Right atrium auricular region (tissue), 2 donors: ENCODE data around the gene EXOC4. TPM values are rescaled to one million over a fixed set of nuclear protein-coding genes. Genes with fewer than 3 reads are reported as not detected.
"Not testable (repeated sequence)": the region's sequence is repeated elsewhere in the genome, so short reads cannot be mapped to it uniquely, and the experiment has no call there.

Experiments
- DNase-seq: peaks from one replicate; pipeline ENCODE4 v3.0.0-alpha.2; 2019; ENCODE audit warnings: low spot score
- H3K27ac ChIP-seq, 2 donors: fragments of 200-600 bp; sonication (generic); 1 replicate in 1 of 2; 2 replicates in 1 of 2; pipeline ENCODE4 v1.5.1; 2016 to 2019
- H3K27me3 ChIP-seq, 2 donors: fragments of 200-600 bp; sonication (generic); one replicate each; pipeline versions ENCODE4 v1.5.1 to v1.6.0; 2017 to 2019
- H3K36me3 ChIP-seq: fragments of 200-600 bp; sonication (generic); one replicate; pipeline ENCODE4 v1.5.1; 2016
- H3K4me1 ChIP-seq, 2 donors: fragments of 200-600 bp; sonication (generic); one replicate each; pipeline versions ENCODE4 v1.5.1 to v1.6.0; 2017 to 2019
- H3K4me3 ChIP-seq, 2 donors: fragments of 200-600 bp; sonication (generic); 1 replicate in 1 of 2; 2 replicates in 1 of 2; pipeline ENCODE4 v1.5.1; 2017 to 2019; ENCODE audit warnings: mild to moderate bottlenecking in 1 of 2, moderate library complexity in 1 of 2
- H3K9me3 ChIP-seq, 2 donors: fragments of 200-600 bp; sonication (generic); one replicate each; pipeline ENCODE4 v1.5.1; 2019
- total RNA-seq, 2 donors: library from RNA; depleted of rRNA; stranded (reverse); fragments of >200 nt; gene quantifications; one replicate each; pipeline ENCODE4 v1.1.0, GENCODE V29; 2016
- TF ChIP-seq, protein P1 (sequence below), 2 donors: fragments of 200-600 bp; sonication (generic); IDR thresholded peaks; one replicate each; pipeline ENCODE4 v1.5.1; 2019; ENCODE audit warnings: antibody characterized with exemption in 2 of 2

Gene EXOC4
- total RNA-seq, 2 donors from 2014 or later: 24.7 to 30.6 TPM

DNA sequence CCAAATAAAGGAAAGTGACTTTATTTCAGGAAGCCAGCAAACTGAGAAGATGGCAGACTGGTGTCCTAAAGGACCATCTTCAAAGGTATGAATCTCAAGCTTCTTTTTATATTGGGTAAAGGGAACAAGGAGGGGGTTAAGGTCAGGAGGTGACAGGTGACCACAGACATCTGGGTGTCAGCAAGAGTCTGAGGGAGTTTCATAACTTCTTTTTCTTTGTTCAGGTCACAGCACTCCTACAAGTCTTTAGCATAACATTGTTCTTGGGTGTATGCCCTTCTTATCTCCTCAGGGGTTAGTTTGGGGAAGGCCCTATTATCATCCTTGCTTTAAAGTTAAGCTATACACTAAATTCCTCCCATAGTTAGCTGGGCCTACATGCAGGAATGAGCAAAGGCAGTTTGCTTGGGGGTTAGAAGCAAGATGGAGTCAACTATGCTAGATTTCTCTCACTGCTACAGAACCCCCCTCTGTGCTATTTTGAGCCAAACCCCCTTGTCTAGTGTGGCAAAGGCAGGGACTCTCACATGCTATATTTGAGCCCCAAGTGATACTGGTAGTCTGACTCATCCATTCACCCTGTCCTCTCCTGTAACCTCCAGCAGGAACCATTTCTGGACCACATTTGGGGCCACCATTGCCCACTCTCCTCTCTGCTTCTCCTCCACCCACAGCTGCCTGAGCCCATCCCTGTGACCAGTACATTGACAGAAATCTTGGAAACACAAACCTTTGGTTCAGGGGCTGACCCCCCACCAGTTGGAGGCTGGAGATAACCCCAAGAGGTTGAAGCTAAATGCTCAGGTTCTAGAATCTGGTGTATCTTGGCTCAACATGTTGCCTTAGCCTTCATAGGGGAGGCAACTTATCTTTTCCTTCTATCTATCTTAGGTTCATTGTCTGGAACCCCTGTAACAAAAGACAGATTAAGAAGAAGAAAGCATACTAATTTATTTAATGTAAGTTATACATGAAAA is 818.8 kb downstream of the EXOC4 start:
- DNase-seq: no peak
- Histone ChIP-seq H3K4me1 (no peaks in the 10 kb centered on the region), H3K27me3 (no peaks in the 10 kb centered on the region), H3K4me3 (no peak overlapping the region), H3K27ac (no peak overlapping the region), H3K9me3 (peaks cover 0 to 6% of the 10 kb centered on the region in 2 donors), H3K36me3 (no peaks in the 10 kb centered on the region)
- TF ChIP-seq, protein P1, sequence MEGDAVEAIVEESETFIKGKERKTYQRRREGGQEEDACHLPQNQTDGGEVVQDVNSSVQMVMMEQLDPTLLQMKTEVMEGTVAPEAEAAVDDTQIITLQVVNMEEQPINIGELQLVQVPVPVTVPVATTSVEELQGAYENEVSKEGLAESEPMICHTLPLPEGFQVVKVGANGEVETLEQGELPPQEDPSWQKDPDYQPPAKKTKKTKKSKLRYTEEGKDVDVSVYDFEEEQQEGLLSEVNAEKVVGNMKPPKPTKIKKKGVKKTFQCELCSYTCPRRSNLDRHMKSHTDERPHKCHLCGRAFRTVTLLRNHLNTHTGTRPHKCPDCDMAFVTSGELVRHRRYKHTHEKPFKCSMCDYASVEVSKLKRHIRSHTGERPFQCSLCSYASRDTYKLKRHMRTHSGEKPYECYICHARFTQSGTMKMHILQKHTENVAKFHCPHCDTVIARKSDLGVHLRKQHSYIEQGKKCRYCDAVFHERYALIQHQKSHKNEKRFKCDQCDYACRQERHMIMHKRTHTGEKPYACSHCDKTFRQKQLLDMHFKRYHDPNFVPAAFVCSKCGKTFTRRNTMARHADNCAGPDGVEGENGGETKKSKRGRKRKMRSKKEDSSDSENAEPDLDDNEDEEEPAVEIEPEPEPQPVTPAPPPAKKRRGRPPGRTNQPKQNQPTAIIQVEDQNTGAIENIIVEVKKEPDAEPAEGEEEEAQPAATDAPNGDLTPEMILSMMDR (IDR thresholded peaks at IDR 0.05): no peak

DNA sequence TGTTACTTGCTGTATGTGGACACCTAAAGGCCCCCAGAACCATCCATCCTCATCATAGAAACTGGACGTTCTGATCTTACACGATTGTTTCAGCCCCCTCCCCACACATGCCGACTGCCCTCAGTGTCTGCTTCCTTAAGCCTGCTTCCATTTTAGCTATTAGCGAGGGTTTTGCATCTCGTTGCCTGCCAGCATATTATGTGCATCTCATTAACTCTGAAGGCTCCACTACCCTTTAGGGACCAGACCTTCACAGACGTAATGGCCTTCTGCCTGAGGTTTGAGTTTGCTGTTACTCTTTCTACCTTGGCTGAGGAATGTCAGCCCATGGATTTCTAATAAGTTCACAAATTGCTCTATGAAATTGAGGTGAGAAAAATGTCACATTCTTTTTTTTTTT is 820.4 kb downstream of the EXOC4 start:
- no peaks in the 10 kb centered on the region for H3K36me3 ChIP-seq
- H3K9me3 ChIP-seq: peaks cover 0 to 6% of the 10 kb centered on the region in 2 donors
- H3K27ac ChIP-seq: no peak overlapping the region
- no peaks in the 10 kb centered on the region for H3K4me1 ChIP-seq
- TF ChIP-seq, protein P1 (IDR thresholded peaks at IDR 0.05): no peak
- no peaks in the 10 kb centered on the region for H3K27me3 ChIP-seq
- no peak for DNase-seq
- no peak overlapping the region for H3K4me3 ChIP-seq

DNA sequence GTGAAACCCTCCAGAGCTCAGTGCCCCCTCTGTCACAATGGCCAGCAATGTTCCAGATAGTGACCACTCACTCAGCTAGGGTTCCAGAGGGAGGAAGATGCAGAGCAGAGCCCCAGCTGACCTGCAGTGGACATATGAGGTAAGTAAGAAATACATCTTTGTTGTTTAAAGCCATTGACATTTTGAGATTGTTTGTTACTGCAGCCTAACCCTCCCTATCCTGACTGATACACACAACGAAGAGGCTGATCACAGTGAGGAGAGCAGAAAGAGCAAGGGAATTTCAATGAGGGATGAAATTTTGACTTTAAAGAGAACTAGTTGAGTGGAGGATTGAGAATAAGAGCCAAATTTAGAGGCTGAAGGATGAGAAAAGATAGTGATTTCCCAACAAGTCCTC is 822.9 kb downstream of the EXOC4 start:
- no peak for DNase-seq

DNA sequence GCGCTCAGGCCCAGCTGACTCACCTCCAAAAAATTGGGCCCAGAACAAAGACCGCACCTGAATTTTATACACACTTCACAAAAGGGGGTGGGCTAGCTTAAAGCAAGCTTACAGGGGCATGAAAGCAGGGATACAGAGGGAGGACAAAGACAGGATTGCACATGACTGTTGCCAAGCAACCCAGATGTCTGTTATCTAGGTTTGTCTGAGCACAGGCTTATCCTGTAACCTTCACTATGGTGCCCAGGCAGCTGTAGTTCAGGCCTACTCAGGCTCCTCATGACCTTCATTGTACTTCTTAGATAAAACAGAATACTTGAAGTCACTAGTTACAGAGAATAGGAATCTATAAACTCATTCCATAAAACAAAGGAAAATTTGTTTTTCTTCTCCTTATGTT is 824.7 kb downstream of the EXOC4 start:
- not testable (repeated sequence) for H3K4me3 ChIP-seq, H3K4me1 ChIP-seq, H3K27me3 ChIP-seq, H3K27ac ChIP-seq, H3K36me3 ChIP-seq, H3K9me3 ChIP-seq, DNase-seq

More for the DNA sequence above, 822.9 kb downstream of the EXOC4 start:
- no peaks in the 10 kb centered on the region for H3K36me3 ChIP-seq
- no peak overlapping the region for H3K27ac ChIP-seq
- no peaks in the 10 kb centered on the region for H3K27me3 ChIP-seq
- TF ChIP-seq, protein P1 (IDR thresholded peaks at IDR 0.05): no peak
- no peaks in the 10 kb centered on the region for H3K4me1 ChIP-seq
- H3K4me3 ChIP-seq: no peak overlapping the region
- H3K9me3 ChIP-seq: peaks cover 0 to 6% of the 10 kb centered on the region in 2 donors

DNA sequence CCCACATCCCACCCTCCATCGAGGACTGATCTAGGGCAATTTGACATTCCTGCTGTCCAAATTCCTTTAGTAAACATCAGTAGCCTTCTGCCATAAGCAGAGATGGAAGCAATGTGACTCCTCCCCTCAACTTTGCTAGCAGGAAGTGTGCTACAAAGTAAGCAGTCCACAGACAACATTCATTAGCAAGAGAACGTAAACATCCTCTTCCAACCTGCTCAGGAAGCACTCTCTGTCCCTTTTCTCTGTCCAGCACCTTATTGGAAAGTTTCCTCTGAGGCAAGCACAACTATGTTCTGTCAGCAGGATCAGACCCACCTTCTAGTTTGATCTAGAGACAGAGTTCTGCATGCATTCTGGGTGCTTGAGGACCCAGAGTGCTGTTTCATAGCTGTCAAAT is 826.1 kb downstream of the EXOC4 start:
- Histone ChIP-seq H3K4me1 (no peaks in the 10 kb centered on the region), H3K9me3 (peaks cover 0 to 6% of the 10 kb centered on the region in 2 donors), H3K4me3 (no peak overlapping the region), H3K27me3 (no peaks in the 10 kb centered on the region), H3K27ac (no peak overlapping the region), H3K36me3 (no peaks in the 10 kb centered on the region)
- TF ChIP-seq, protein P1 (IDR thresholded peaks at IDR 0.05): no peak
- no peak for DNase-seq

DNA sequence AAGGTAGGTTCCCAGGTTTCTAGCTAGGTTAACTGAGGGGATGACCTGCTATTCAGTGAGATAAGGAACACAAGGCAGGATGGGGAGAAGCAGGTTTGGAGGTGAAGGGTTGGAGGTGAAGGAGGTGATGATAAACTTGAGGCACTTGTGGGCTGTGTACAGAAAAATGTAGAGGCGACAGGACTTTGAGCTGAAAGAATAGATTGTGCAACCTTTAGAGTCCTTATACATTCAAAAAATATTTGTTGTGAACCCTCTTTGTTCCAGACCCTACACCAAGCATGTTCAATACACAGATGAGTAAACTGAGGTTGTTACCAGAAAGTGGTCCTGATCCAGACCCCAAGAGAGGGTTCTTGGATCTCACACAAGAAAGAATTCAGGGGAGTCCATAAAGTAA is 828.8 kb downstream of the EXOC4 start:
- no peaks in the 10 kb centered on the region for H3K4me1 ChIP-seq
- H3K27ac ChIP-seq: no peak overlapping the region
- no peak overlapping the region for H3K4me3 ChIP-seq
- no peaks in the 10 kb centered on the region for H3K36me3 ChIP-seq
- no peaks in the 10 kb centered on the region for H3K9me3 ChIP-seq
- TF ChIP-seq, protein P1 (IDR thresholded peaks at IDR 0.05): no peak
- no peak for DNase-seq
- H3K27me3 ChIP-seq: no peaks in the 10 kb centered on the region
